Tibial nerve (tissue), 4 donors: ENCODE data around the gene ABO. TPM values are rescaled to one million over a fixed set of nuclear protein-coding genes. Genes with fewer than 3 reads are reported as not detected.

Experiments used
- DNase-seq, 2 donors: peaks; one replicate each; pipeline ENCODE4 v3.0.0-alpha.2; 2019; ENCODE audit warnings: low spot score in 2 of 2
- H3K27ac ChIP-seq, 4 donors: fragments of 200-600 bp; sonication (generic) in 3 of 4; one replicate each; pipeline ENCODE4 v1.5.1; 2017 to 2019; ENCODE audit warnings: mild to moderate bottlenecking in 1 of 4
- H3K27me3 ChIP-seq, 2 donors: fragments of 200-600 bp; sonication (generic) in 1 of 2; one replicate each; pipeline versions ENCODE4 v1.5.1 to v1.6.0; 2017 to 2019
- H3K36me3 ChIP-seq, 3 donors: fragments of 200-600 bp; sonication (generic); one replicate each; pipeline ENCODE4 v1.5.1; 2018 to 2019
- H3K4me1 ChIP-seq, 4 donors: fragments of 200-600 bp; sonication (generic) in 3 of 4; one replicate each; pipeline ENCODE4 v1.5.1; 2017 to 2019
- H3K4me3 ChIP-seq, 4 donors: fragments of 200-600 bp; sonication (generic) in 3 of 4; one replicate each; pipeline ENCODE4 v1.5.1; 2017 to 2019; ENCODE audit warnings: mild to moderate bottlenecking in 1 of 4, moderate library complexity in 1 of 4
- H3K9me3 ChIP-seq, 4 donors: fragments of 200-600 bp; sonication (generic) in 3 of 4; one replicate each; pipeline ENCODE4 v1.5.1; 2017 to 2019
- EP300 ChIP-seq, 2 donors: sonication (generic); formaldehyde crosslinking; IDR thresholded peaks; one replicate each; pipeline ENCODE4 v1.6.1; 2017; ENCODE audit warnings: antibody characterized with exemption in 2 of 2, mild to moderate bottlenecking in 1 of 2
- POLR2A ChIP-seq, 2 donors: fragments of 450-650 bp; IDR thresholded peaks; one replicate each; pipeline ENCODE4 v1.6.1; 2017; ENCODE audit warnings: antibody characterized with exemption in 2 of 2, mild to moderate bottlenecking in 2 of 2, moderate library complexity in 2 of 2
- WGBS, 2 donors: methylation state at CpG; one replicate each; pipeline ENCODE4 v1.1.5; 2018; 5-methylcytosine and 5-hydroxymethylcytosine counted together
- total RNA-seq, 4 donors: library from RNA; depleted of rRNA; stranded (reverse); fragments of >200 nt; gene quantifications; one replicate each; pipeline ENCODE4 v1.1.0, GENCODE V29; 2016
- TF ChIP-seq, protein P1 (sequence below), 5 experiments: fragments of 200-600 bp in 3 of 5; fragments of 450-650 bp in 2 of 5; sonication (generic) in 3 of 5; IDR thresholded peaks; one replicate each; pipeline ENCODE4 v1.5.1; 2016 to 2019; ENCODE audit warnings: antibody characterized with exemption in 5 of 5, mild to moderate bottlenecking in 3 of 5, moderate library complexity in 2 of 5

ABO gene
- total RNA-seq, 4 donors from 2014 or later = 4.8 to 25.5 (median 8.9) TPM

DNA sequence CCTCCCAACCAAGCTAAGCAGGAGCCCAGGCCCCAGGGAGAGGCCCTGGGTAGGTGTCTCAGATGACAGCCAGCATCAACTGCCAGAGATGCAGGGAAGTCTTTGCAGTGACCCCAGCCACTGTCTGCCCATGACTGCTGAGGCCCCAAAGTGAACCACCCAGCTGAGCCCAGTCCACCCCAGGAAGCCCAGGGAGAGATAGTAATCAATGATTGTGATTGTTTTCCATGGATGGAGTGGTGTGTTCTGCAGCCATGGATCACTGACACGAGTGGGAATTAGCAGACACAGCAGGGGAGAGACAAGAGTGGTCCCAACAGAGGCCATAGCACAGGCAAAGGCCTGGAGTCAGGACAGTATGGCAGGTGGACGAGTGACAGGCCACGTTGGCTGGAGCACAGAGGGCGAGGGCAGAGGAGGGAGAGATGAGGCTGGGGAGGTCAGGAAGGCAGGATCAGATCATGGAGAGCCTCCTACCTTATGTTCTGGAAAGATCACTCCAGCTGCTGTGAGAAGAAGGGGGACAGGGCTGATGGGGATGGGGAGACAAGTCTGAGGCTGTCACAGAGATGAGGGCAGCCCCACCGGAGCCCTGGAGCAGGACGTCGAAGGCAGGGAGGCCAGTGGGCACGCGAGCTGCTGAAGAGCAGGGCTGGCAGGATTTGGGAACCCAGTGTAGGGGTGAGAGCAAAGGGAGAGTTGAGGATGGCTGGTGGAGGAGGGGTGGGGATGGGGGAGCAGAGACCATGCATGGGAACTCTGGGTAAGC, 14.5 kb downstream of the ABO start:
- 85 to 91% methylated on average over 9 of the region's 9 CpGs for WGBS, 2 donors
- Histone ChIP-seq H3K4me1 (peaks cover 0 to 4% (median 2%) of the 10 kb centered on the region in 4 donors), H3K27me3 (no peaks in the 10 kb centered on the region), H3K27ac (no peak overlapping the region), H3K36me3 (peaks cover 0 to 4% (median 0%) of the 10 kb centered on the region in 3 donors), H3K9me3 (no peaks in the 10 kb centered on the region), H3K4me3 (no peak overlapping the region)
- DNase-seq = no peak
- TF ChIP-seq, protein P1, sequence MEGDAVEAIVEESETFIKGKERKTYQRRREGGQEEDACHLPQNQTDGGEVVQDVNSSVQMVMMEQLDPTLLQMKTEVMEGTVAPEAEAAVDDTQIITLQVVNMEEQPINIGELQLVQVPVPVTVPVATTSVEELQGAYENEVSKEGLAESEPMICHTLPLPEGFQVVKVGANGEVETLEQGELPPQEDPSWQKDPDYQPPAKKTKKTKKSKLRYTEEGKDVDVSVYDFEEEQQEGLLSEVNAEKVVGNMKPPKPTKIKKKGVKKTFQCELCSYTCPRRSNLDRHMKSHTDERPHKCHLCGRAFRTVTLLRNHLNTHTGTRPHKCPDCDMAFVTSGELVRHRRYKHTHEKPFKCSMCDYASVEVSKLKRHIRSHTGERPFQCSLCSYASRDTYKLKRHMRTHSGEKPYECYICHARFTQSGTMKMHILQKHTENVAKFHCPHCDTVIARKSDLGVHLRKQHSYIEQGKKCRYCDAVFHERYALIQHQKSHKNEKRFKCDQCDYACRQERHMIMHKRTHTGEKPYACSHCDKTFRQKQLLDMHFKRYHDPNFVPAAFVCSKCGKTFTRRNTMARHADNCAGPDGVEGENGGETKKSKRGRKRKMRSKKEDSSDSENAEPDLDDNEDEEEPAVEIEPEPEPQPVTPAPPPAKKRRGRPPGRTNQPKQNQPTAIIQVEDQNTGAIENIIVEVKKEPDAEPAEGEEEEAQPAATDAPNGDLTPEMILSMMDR (IDR thresholded peaks at IDR 0.05) = no peak
- no peak for TF ChIP-seq POLR2A (IDR thresholded peaks at IDR 0.05)
- TF ChIP-seq EP300 (IDR thresholded peaks at IDR 0.05) = no peak

DNA sequence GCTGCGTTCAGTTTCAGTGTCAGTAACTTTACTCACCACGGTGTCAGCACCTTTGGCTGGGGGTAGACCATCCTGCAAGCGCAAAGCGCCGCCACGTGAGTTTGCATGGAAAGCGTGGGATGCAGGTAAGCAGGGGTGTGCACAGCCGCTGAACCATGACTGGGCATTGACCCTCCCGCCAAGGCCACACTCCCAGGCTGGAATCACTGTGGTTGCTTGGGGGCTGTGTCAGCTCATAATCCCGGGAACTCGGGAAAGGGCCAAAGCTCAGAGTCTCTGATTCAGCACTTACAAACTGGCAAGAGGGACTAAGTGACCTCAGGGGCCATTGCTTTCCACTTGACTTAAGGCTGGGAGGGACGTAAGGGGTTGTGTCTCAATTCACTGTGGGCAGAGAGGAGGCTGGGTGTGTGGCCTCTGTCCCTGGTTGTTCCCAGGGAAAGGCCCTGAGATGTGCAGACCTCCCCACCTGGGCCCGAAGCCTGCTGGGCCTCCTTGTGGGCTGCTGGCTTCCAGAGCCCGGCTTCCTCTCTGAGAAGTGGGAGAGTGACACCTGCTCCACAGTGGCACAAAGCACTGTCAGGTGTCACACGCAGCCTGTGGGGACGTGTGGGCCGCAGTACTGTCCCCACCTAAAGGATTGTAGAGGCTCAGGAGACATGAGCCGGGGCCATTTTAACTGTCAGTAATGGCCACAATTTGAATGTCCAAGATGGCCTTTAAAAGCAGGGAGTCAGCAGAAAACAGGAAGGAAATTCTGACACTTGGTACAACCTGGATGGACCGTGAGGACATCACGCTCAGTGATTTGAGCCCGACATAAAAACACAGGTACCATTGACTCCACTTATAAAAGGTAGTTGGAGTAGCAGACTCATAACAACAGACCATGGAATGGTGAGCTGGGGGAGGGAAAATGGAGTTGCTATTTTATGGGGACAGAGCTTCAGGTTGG, 16.7 kb downstream of the ABO start:
- H3K4me1 ChIP-seq = peaks cover 0 to 4% (median 2%) of the 10 kb centered on the region in 4 donors
- 64 to 85% methylated on average over 21 of the region's 21 CpGs for WGBS, 2 donors
- peaks cover 0 to 10% (median 0%) of the 10 kb centered on the region in 4 donors for H3K9me3 ChIP-seq
- no peak for DNase-seq
- no peak for TF ChIP-seq EP300 (IDR thresholded peaks at IDR 0.05)
- TF ChIP-seq POLR2A (IDR thresholded peaks at IDR 0.05) = no peak
- TF ChIP-seq, protein P1 (IDR thresholded peaks at IDR 0.05) = no peak
- H3K4me3 ChIP-seq = no peak overlapping the region
- peaks cover 0 to 4% (median 0%) of the 10 kb centered on the region in 3 donors for H3K36me3 ChIP-seq
- H3K27me3 ChIP-seq = no peaks in the 10 kb centered on the region
- no peak overlapping the region for H3K27ac ChIP-seq

DNA sequence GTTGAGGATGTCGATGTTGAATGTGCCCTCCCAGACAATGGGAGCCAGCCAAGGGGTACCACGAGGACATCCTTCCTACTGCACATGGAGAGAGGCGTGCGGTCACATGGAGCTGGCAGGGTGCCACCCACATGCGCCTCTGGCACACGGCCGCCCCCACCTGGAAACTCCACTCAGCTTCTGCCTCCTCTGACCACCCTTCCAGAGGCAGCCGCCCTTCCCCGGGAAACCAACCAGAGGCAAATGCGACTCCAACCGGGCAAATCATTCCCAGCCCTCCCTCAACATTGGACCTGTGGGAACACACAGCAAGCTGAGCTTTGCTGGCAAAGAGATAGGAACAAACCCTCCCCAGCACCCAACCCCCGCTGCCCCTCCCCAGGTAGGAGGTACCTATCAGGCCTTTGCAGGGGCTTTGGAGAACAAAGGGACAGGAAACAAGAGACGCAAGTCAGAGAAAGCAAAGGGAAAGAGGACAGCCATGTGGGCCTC, 17.5 kb downstream of the ABO start:
- Histone ChIP-seq H3K36me3 (peaks cover 0 to 4% (median 0%) of the 10 kb centered on the region in 3 donors), H3K27me3 (no peaks in the 10 kb centered on the region), H3K27ac (no peak overlapping the region), H3K4me3 (no peak overlapping the region), H3K4me1 (peaks cover 0 to 4% (median 2%) of the 10 kb centered on the region in 4 donors), H3K9me3 (peaks cover 0 to 10% (median 0%) of the 10 kb centered on the region in 4 donors)
- no peak for DNase-seq
- 43 to 64% methylated on average over 10 to 13 of the region's 13 CpGs for WGBS, 2 donors
- no peak for TF ChIP-seq POLR2A (IDR thresholded peaks at IDR 0.05)
- TF ChIP-seq, protein P1 (IDR thresholded peaks at IDR 0.05) = no peak
- TF ChIP-seq EP300 (IDR thresholded peaks at IDR 0.05) = no peak

DNA sequence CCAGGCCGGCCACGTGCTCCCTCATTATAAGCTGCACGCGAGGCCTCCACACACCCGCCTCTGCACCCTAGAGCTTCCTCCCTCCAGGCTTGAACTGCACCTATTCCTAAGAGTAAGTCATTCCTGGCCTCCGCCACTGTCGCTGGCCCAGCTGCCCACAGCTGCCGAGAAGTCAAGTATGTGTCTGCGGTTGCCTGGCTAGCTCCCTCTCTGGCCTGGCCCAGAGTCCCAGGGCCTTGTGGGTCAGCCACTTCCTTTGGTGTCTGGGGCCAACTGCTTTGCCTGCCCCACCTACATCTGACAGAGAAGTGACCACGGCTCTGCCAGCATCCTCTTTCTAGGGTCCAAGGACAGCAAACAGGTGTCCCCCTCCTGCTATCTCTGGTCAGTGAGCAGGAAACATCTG, 18.3 kb downstream of the ABO start:
- Histone ChIP-seq H3K36me3 (peaks cover 0 to 4% (median 0%) of the 10 kb centered on the region in 3 donors), H3K27ac (no peak overlapping the region), H3K4me3 (no peak overlapping the region), H3K4me1 (peaks cover 0 to 8% (median 2%) of the 10 kb centered on the region in 4 donors), H3K27me3 (no peaks in the 10 kb centered on the region), H3K9me3 (peaks cover 0 to 10% (median 0%) of the 10 kb centered on the region in 4 donors)
- WGBS, 2 donors = 70 to 79% methylated on average over 10 of the region's 10 CpGs
- DNase-seq = no peak
- no peak for TF ChIP-seq POLR2A (IDR thresholded peaks at IDR 0.05)
- TF ChIP-seq EP300 (IDR thresholded peaks at IDR 0.05) = no peak
- TF ChIP-seq, protein P1 (IDR thresholded peaks at IDR 0.05) = no peak
